HCT116 (cell line): ENCODE measurements around the gene CASQ1. TPM values are rescaled to one million over a fixed set of nuclear protein-coding genes. Genes with fewer than 3 reads are reported as not detected.

Experiments
- ATAC-seq: fragments of 200-7000 bp; cut with Tn5 transposase; 2 replicates; pipeline ENCODE4 v1.9.1; 2020; ENCODE audit warnings: mild to moderate bottlenecking, moderate library complexity
- BruUV-seq: library from RNA; stranded (reverse); fragments of 400-500 nt; replicated peaks from 2 replicates; lab custom pipeline; 2021; lab: Mats Ljungman, UMichigan
- CTCF ChIA-PET: fragments of 300-600 bp; sonication (Branson Sonifier 250); formaldehyde crosslinking; loops from one replicate; lab custom pipeline; 2021; ENCODE audit warnings: antibody characterized with exemption; lab: Charles Lee
- POLR2A ChIA-PET: fragments of 300-600, 350-600 bp; sonication (Branson Sonifier 250); formaldehyde crosslinking; loops from one replicate; lab custom pipeline; 2021; ENCODE audit warnings: antibody characterized with exemption; lab: Charles Lee
- RAD21 ChIA-PET, 2 experiments: fragments of 300-600 bp; sonication (Branson Sonifier 250); formaldehyde crosslinking; loops; one replicate each; lab custom pipeline; 2023; ENCODE audit warnings: low total read pairs in 2 of 2; ENCODE audit not compliant: uncharacterized antibody in 2 of 2, unreplicated experiment in 2 of 2, low non-redundant PET in 1 of 2; lab: Charles Lee
- DNase-seq: peaks from one replicate; pipeline ENCODE4 v3.0.0-alpha.2; 2010; ENCODE audit warnings: low read depth, low spot score
- H2AFZ ChIP-seq: fragments of 200-600 bp; shearing (Covaris generic), sonication (generic); 2 replicates; pipeline ENCODE4 v1.6.1; 2017; ENCODE audit warnings: low read depth, mixed run types, mixed read lengths, antibody characterized with exemption, low read length; ENCODE audit not compliant: poor library complexity, severe bottlenecking
- H3K27ac ChIP-seq: 2 replicates; pipeline ENCODE4 v1.5.1; 2012; ENCODE audit warnings: low read depth, low read length
- H3K27me3 ChIP-seq: fragments of 200-600 bp; sonication (generic); 2 replicates; pipeline ENCODE4 v1.6.1; 2016; ENCODE audit warnings: mixed run types, low read length, mixed read lengths; ENCODE audit not compliant: insufficient read depth
- H3K36me3 ChIP-seq, 2 experiments: fragments of 200-500 bp in 1 of 2; fragments of 200-600 bp in 1 of 2; sonication (Bioruptor generic) in 1 of 2; sonication (generic) in 1 of 2; 2 replicates each; pipeline versions ENCODE4 v1.5.1 to v1.6.1; 2014 to 2016; ENCODE audit warnings: low read length in 2 of 2, inconsistent platforms in 1 of 2, mixed read lengths in 1 of 2, mixed run types in 1 of 2; ENCODE audit not compliant: insufficient read depth in 2 of 2, control insufficient read depth in 1 of 2
- H3K4me1 ChIP-seq, 2 experiments: fragments of 200-600 bp in 1 of 2; sonication (generic) in 1 of 2; 2 replicates each; pipeline versions ENCODE4 v1.5.1 to v1.6.1; 2012 to 2017; ENCODE audit warnings: low read length in 2 of 2, inconsistent platforms in 1 of 2, mild to moderate bottlenecking in 1 of 2, mixed read lengths in 1 of 2, mixed run types in 1 of 2, moderate library complexity in 1 of 2; ENCODE audit not compliant: insufficient read depth in 2 of 2, control insufficient read depth in 1 of 2
- H3K4me2 ChIP-seq: fragments of 200-600 bp; sonication (generic); 2 replicates; pipeline ENCODE4 v1.6.1; 2017; ENCODE audit warnings: mixed run types, low read length, mixed read lengths
- H3K4me3 ChIP-seq, 2 experiments: fragments of 200-600 bp in 1 of 2; sonication (generic) in 1 of 2; replicated peaks in 1 of 2; 2 replicates each; pipeline ENCODE4 v1.5.1; 2011 to 2016; ENCODE audit warnings: low read length in 2 of 2, control low read depth in 1 of 2, low read depth in 1 of 2, mild to moderate bottlenecking in 1 of 2, mixed read lengths in 1 of 2, mixed run types in 1 of 2
- H3K79me2 ChIP-seq: fragments of 200-600 bp; sonication (generic); 2 replicates; pipeline ENCODE4 v1.6.1; 2017; ENCODE audit warnings: mild to moderate bottlenecking, mixed run types, low read length, moderate library complexity, mixed read lengths; ENCODE audit not compliant: insufficient read depth
- H3K9ac ChIP-seq: fragments of 200-600 bp; sonication (generic); 2 replicates; pipeline ENCODE4 v1.6.1; 2016; ENCODE audit warnings: low read length, mixed read lengths
- H3K9me2 ChIP-seq: fragments of 200-600 bp; sonication (generic), shearing (Covaris generic); 2 replicates; pipeline ENCODE4 v1.6.1; 2017; ENCODE audit warnings: mixed run types, mild to moderate bottlenecking, moderate library complexity; ENCODE audit not compliant: insufficient read depth
- H3K9me3 ChIP-seq, 2 experiments: fragments of 200-500 bp in 1 of 2; fragments of 200-600 bp in 1 of 2; sonication (Bioruptor generic) in 1 of 2; sonication (generic) in 1 of 2; 2 replicates each; pipeline ENCODE4 v1.6.1; 2014 to 2017; ENCODE audit warnings: low read length in 2 of 2, mixed read lengths in 2 of 2, inconsistent platforms in 1 of 2, low read depth in 1 of 2, mild to moderate bottlenecking in 1 of 2, mixed run types in 1 of 2, moderate library complexity in 1 of 2; ENCODE audit not compliant: control insufficient read depth in 1 of 2, insufficient read depth in 1 of 2
- H4K20me1 ChIP-seq: fragments of 200-600 bp; sonication (generic), shearing (Covaris generic); 2 replicates; pipeline ENCODE4 v1.6.1; 2017; ENCODE audit warnings: mixed run types, mild to moderate bottlenecking, moderate library complexity; ENCODE audit not compliant: insufficient read depth
- ATF3 ChIP-seq: IDR thresholded peaks from 2 replicates; pipeline ENCODE4 v1.6.1; 2012
- CBX3 ChIP-seq: IDR thresholded peaks from 2 replicates; pipeline ENCODE4 v1.6.1; 2012; ENCODE audit warnings: low read depth
- EGR1 ChIP-seq: IDR thresholded peaks from 2 replicates; pipeline ENCODE4 v1.6.1; 2012; ENCODE audit warnings: low read depth
- RAD21 ChIP-seq: IDR thresholded peaks from 2 replicates; pipeline ENCODE4 v1.6.1; 2012; ENCODE audit warnings: low read depth, mild to moderate bottlenecking
- ZBTB33 ChIP-seq: IDR thresholded peaks from 2 replicates; pipeline ENCODE4 v1.6.1; 2011; ENCODE audit warnings: mild to moderate bottlenecking, low read length, moderate library complexity; ENCODE audit not compliant: insufficient replicate concordance; ENCODE audit errors: extremely low read depth
- intact Hi-C: fragments of 100-400 bp; cut with micrococcal nuclease; formaldehyde crosslinking; loops from 2 replicates; pipeline ENCODE4 v1.10.0; 2022
- total RNA-seq: library from RNA; stranded (reverse); gene quantifications from one replicate; pipeline ENCODE4 v1.2.1, GENCODE V29; 2021; ENCODE audit not compliant: unreplicated experiment

CASQ1 gene
- total RNA-seq, 1 experiment from 2014 or later: not detected

GRCh38 chr1:160247053-160247452 is 56.7 kb downstream of the CASQ1 start:
- ChIA-PET RAD21 (no interaction called here), POLR2A (no interaction called here)
- no peaks in the 10 kb centered on the region for H4K20me1 ChIP-seq

More at GRCh38 chr1:160247053-160247452, 56.7 kb downstream of the CASQ1 start:
- Histone ChIP-seq H3K9me3 (no peaks in the 10 kb centered on the region), H3K27me3 (no peaks in the 10 kb centered on the region), H3K9me2 (no peaks in the 10 kb centered on the region), H3K9ac (no peak overlapping the region), H3K79me2 (peaks cover 73% of the 10 kb centered on the region), H3K27ac (no peak overlapping the region)
- CTCF ChIA-PET: interaction anchor here (1.0 to 2.7 kb wide), 2 partner anchors 47 to 54 kb away, joined by 3 to 11 read pairs; no protein-coding TSS in a partner anchor
- DNase-seq (no peak), ATAC-seq (no peak)
- TF ChIP-seq RAD21 (no peak), EGR1 (no peak), ATF3 (no peak), ZBTB33 (no peak), CBX3 (no peak)
- TF ChIP-seq, all 23 proteins: peak for 0
- H3K36me3 ChIP-seq: peaks cover 2 to 4% of the 10 kb centered on the region in 2 experiments; a peak in 2 of 4 replicates
- BruUV-seq: no TSS peak
- no peak overlapping the region for H2AFZ ChIP-seq
- intact Hi-C loops: no loop called here
- no peak overlapping the region for H3K4me2 ChIP-seq
- no peaks in the 10 kb centered on the region for H3K4me1 ChIP-seq
- H3K4me3 ChIP-seq: no peak overlapping the region
